ENCODE measurements around the gene RFTN1. TPM values are rescaled to one million over a fixed set of nuclear protein-coding genes. Genes with fewer than 3 reads are reported as not detected.

Gene RFTN1
- 100 to 1,000 TPM; 113 to 137 (median 122) TPM for total RNA-seq

- H3K9me3 ChIP-seq: no peaks in the 10 kb centered on the region
- peak; percentile 19 to 43 for DNase-seq (ENCODE audit: low spot score in 2 of 2)
- 1 to 4% methylated on average over 22 to 70 of the region's 92 CpGs for WGBS, 2 donors
- H3K36me3 ChIP-seq: no peaks in the 10 kb centered on the region
- no peaks in the 10 kb centered on the region for H3K27me3 ChIP-seq
- peak within 1 kb of the TSS; percentile 70 to 91 (median 84) for H3K27ac ChIP-seq
- TF ChIP-seq CTCF (IDR thresholded peaks at IDR 0.05): peak in 2 of 5 experiments; percentile 8 to 18
- peak; percentile 29 to 62 for TF ChIP-seq POLR2A (IDR thresholded peaks at IDR 0.05)
- peak in 1 of 2 donors; percentile 47 for TF ChIP-seq EP300 (IDR thresholded peaks at IDR 0.05)
- H3K4me1 ChIP-seq: peaks cover 0 to 77% (median 37%) of the 10 kb centered on the region in 4 donors
- peak within 1 kb of the TSS; percentile 62 to 96 (median 68) for H3K4me3 ChIP-seq
Observed at GRCh38 chr3:16513141-16514020, at the start of gene RFTN1. Gene RFTN1, minus strand, starts transcription at chr3:16513699. Its CDS starts 19,830 bp downstream, at chr3:16493869.

- Histone ChIP-seq H3K36me3 (no peaks in the 10 kb centered on the region), H3K9me3 (peaks cover 0 to 12% (median 4%) of the 10 kb centered on the region in 4 donors), H3K27me3 (no peaks in the 10 kb centered on the region), H3K4me3 (no peak overlapping the region), H3K27ac (no peak overlapping the region), H3K4me1 (no peaks in the 10 kb centered on the region)
- TF ChIP-seq CTCF (IDR thresholded peaks at IDR 0.05) (no peak), EP300 (IDR thresholded peaks at IDR 0.05) (no peak), POLR2A (IDR thresholded peaks at IDR 0.05) (no peak)
- 79 to 80% methylated on average over 5 of the region's 5 CpGs for WGBS, 2 donors
- no peak for DNase-seq (ENCODE audit: low spot score in 2 of 2)
Observed at GRCh38 chr3:16559653-16560365, 46.3 kb upstream of the RFTN1 start.

GRCh38 chr3:16554126-16554525, 40.6 kb upstream of the RFTN1 start:
- DNase-seq (ENCODE audit: low spot score in 2 of 2): no peak
- TF ChIP-seq CTCF (IDR thresholded peaks at IDR 0.05) (no peak), EP300 (IDR thresholded peaks at IDR 0.05) (no peak), POLR2A (IDR thresholded peaks at IDR 0.05) (no peak)
- Histone ChIP-seq H3K4me1 (peaks cover 0 to 9% (median 3%) of the 10 kb centered on the region in 4 donors), H3K36me3 (no peaks in the 10 kb centered on the region), H3K4me3 (no peak overlapping the region), H3K27ac (no peak overlapping the region), H3K27me3 (no peaks in the 10 kb centered on the region), H3K9me3 (no peaks in the 10 kb centered on the region)
- WGBS, 2 donors: 88 to 90% methylated on average over 4 of the region's 4 CpGs

GRCh38 chr3:16552757-16553156, 39.3 kb upstream of the RFTN1 start:
- DNase-seq (ENCODE audit: low spot score in 2 of 2): no peak
- H3K27ac ChIP-seq: no peak overlapping the region
- TF ChIP-seq POLR2A (IDR thresholded peaks at IDR 0.05) (no peak), EP300 (IDR thresholded peaks at IDR 0.05) (no peak), CTCF (IDR thresholded peaks at IDR 0.05) (no peak)
- H3K27me3 ChIP-seq: no peaks in the 10 kb centered on the region
- no peak overlapping the region for H3K4me3 ChIP-seq
- H3K36me3 ChIP-seq: no peaks in the 10 kb centered on the region
- H3K4me1 ChIP-seq: peaks cover 0 to 9% (median 3%) of the 10 kb centered on the region in 4 donors
- H3K9me3 ChIP-seq: no peaks in the 10 kb centered on the region
- 72 to 74% methylated on average over 3 of the region's 3 CpGs for WGBS, 2 donors

Data from tibial nerve (tissue), 4 donors.